RWPE1 (cell line): ENCODE measurements around the gene PLEKHM1.
"Not testable (repeated sequence)": the region's sequence is repeated elsewhere in the genome, so short reads cannot be mapped to it uniquely, and the experiment has no call there.

Experiments
- CTCF ChIA-PET: fragments of 350-600 bp; sonication (Branson Sonifier 250); formaldehyde crosslinking; extraction: SDS; loops from one replicate; lab custom pipeline; 2021; lab: Yijun Ruan, JAX
- POLR2A ChIA-PET: fragments of 400-600 bp; formaldehyde crosslinking; extraction: SDS; loops from one replicate; lab custom pipeline; 2020; ENCODE audit warnings: antibody characterized with exemption; ENCODE audit not compliant: low non-redundant PET; lab: Yijun Ruan, JAX
- DNase-seq: peaks from one replicate; pipeline ENCODE4 v3.0.0; 2012; ENCODE audit warnings: low spot score
- H3K27ac ChIP-seq: fragments of 450-650 bp; 2 replicates; pipeline ENCODE4 v1.5.1; 2017

Gene PLEKHM1

DNA sequence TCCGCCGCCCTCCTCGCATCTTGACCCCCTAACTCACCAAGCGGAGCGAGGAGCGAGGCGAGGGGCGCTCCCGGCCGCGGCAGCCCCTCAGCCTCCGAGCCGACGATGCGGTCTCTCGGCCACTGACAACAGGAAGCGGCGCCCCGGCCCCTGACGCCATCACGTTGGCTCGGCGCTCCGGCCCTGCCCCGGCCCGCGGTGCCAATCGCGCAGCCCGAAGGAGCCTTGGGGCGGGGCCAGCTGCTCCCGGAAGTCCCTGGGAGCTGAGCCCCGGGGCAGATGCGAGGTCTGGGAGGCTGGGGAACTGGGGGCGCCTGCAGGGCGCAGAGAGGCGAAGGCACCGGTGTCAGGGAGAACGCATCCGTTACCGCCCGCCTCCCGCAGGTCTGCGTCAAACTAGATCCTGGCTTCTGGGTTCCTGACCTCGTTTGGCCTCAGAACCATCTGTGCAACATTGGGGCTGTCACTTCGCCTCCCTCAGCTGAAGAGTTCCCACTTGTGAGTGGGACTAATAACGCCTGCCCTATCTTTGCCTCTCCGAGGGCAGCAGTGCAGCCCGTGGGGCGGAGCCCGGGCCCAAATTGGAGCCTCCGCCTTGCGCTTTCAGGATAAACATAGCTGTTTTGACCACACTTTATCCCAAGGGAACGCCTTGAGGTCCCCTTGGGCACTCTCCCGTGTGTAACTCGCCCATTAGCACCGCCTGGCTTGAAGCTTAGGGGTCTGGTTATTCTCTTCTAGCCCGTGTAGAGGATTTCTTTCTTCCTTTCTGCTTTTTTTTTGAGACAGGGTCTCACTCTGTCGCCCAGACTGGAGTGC lies at the start of gene PLEKHM1:
Gene PLEKHM1, minus strand, starts transcription at position 107 of the 819 bp plus-strand sequence. CDS start 8,237 bp downstream, outside the sequence.
- peak within 1 kb of the TSS; percentile 74 for H3K27ac ChIP-seq
- CTCF ChIA-PET: interaction anchor here (0.6 kb wide), 1 partner anchor 1159 kb away, joined by 3 read pairs; no protein-coding TSS in a partner anchor
- POLR2A ChIA-PET: not testable (repeated sequence)
- DNase-seq: peak; percentile 55

DNA sequence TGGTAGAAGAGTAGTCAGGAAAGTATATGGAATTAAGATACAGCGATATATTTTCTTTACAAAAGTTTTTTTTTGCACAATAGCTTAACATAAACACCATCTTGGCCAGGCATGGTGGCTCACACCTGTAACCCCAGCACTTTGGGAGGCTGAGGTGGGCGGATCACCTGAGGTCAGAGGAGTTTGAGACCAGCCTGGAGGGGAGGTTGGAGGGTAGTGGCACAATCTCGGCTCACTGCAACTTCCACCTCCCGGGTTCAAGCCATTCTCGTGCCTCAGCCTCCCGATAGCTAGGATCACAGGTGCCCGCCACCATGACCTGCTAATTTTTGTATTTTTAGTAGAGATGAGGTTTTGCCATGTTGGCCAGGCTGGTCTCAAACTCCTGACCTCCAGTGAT lies 47.6 kb upstream of the PLEKHM1 start:
- H3K27ac ChIP-seq, CTCF ChIA-PET, POLR2A ChIA-PET, DNase-seq: not testable (repeated sequence)

DNA sequence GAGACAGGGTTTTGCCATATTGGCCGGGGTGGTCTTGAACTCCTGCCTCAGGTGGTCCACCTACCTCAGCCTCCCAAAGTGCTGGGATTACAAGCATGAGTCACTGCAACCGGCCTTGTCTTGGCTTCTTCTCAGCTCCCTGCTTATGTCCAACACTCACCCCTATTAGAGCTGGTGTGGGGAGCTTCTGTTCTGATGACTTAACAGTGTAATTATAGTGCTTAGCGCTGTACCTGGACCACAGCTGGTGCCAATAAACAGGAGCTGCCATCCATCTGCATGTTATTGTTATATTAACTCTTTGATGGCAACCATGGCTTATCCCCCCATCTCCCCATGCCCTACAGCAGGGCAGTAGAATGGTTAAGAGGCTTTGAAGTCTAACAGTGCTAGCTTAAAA lies 15.6 kb upstream of the PLEKHM1 start:
- DNase-seq, POLR2A ChIA-PET, CTCF ChIA-PET, H3K27ac ChIP-seq: not testable (repeated sequence)

DNA sequence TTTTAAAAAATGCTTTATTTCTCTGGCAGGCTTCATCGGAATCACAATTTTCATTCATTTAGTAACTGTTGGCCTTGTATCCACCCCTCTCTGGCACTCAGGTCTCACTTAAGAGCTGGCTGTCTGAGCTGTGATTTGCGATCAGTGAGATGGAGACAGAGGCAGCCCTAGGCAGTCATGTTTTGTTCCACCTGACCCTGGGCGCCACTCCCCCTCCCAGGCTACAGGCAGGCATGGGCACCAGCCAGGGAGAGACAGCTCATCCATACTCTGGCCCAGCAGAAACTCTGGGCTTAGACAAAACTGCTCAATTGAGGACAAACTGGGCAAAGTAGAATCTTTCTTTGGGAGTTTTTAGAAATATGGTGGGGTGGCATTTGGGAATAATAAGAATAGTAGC lies 14.7 kb upstream of the PLEKHM1 start:
- CTCF ChIA-PET, H3K27ac ChIP-seq, DNase-seq, POLR2A ChIA-PET: not testable (repeated sequence)

DNA sequence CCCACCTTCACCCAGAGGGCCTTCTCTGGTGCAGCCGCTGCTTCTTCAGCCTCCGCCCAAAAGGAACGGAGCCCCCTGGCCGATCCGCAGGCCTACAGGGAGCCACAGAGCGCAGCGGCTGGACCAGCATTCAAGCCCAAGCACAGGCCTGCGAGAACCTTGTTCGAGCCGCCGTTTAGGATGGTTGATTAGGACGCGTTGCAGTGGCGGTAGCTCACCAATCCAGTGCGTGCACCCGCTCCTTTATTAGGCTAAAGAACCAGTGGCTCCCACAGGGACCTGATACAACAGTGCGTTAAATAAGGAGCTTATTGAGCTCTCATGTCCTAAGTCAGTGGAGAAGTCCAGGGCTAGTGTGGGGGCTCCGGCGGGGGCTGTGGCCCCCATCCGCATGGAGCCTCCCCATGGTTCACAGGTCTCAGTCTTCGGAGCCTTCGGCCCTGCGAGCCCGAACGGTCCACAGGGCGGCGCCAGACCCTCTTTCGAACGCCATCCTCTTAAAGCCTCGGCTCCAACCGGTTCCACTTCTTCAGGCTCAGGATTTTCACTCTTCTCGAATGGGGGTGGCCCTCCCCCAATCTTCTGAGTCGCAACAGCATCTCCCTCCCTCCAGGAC lies 10.7 kb upstream of the PLEKHM1 start:
- H3K27ac ChIP-seq, CTCF ChIA-PET, DNase-seq, POLR2A ChIA-PET: not testable (repeated sequence)

DNA sequence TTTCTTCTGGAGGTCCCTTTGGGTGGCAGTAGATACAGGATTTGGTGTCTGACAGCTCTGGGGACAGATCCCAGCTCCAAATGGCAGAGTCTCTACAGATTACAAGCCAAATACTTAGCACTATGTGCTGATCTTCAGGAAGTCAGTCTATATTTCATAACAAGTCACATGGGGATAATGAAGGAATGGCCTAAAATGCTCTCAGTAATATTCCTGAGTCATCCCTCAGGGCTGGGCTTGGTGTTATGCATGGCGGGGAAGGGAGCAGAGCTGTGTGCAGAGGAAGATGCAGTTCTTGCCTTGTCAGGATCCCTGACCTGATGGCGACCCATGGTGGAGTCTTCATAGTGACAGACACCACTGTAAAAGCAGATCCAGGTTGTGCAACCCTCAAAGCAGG lies 10.0 kb upstream of the PLEKHM1 start:
- H3K27ac ChIP-seq, CTCF ChIA-PET, DNase-seq, POLR2A ChIA-PET: not testable (repeated sequence)

DNA sequence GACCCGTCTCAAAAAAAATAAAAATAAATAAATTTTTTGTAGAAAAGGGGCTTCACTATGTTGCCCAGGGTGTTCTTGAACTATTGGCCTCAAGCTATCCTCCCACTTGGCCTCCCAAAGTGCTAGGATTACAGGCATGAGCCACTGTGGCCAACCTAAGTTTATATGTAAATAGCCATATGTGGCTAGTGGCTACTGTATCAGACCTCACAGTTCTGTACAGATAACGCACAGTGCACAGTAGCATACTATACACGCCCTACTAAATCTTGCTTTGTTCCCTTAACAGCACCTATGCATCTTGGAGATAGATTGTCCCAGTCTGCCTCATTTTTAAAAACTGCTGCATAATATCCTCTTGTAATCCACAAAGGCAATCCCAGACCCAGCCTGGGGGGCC lies 8.7 kb upstream of the PLEKHM1 start:
- POLR2A ChIA-PET, DNase-seq, CTCF ChIA-PET, H3K27ac ChIP-seq: not testable (repeated sequence)

DNA sequence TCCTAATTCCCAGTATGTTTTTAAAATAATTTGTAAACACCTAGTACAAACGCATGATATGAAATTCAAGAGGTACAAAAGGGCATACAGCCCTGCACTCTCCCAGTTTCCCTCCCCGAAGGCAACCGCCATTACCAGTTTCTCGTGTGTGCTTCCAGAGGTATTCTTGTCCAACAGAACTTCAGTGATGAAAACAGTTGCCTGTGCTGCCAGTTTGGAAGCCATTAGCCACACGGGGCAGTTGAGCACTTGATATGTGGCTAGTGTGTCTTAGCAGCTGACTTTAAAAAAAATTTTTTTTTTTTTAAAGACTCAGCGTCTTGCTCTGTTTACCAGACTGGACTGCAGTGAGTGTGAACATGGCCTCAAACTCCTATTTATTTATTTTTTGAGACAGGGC lies 7.9 kb upstream of the PLEKHM1 start:
- POLR2A ChIA-PET, CTCF ChIA-PET: not testable (repeated sequence)

DNA sequence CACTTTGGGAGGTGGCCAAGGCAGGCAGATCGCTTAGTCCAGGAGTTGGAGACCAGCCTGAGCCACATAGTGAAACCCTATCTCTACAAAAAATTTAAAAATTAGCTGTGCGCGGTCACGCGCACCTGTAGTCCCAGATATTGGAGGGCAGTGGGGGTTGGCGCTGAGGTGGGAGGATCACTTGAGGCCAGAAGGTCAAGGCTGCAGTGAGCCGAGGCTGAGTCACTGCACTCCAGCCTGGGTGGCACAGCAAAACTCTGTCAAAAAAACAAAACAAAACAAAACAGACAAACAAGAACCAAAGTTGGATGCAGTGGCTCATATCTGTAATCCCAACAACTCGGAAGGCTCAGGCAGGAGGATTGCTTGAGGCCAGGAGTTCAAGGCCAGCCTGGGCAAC lies 6.9 kb upstream of the PLEKHM1 start:
- DNase-seq, CTCF ChIA-PET, H3K27ac ChIP-seq, POLR2A ChIA-PET: not testable (repeated sequence)

More for the DNA sequence above, 7.9 kb upstream of the PLEKHM1 start:
- DNase-seq, H3K27ac ChIP-seq: not testable (repeated sequence)

DNA sequence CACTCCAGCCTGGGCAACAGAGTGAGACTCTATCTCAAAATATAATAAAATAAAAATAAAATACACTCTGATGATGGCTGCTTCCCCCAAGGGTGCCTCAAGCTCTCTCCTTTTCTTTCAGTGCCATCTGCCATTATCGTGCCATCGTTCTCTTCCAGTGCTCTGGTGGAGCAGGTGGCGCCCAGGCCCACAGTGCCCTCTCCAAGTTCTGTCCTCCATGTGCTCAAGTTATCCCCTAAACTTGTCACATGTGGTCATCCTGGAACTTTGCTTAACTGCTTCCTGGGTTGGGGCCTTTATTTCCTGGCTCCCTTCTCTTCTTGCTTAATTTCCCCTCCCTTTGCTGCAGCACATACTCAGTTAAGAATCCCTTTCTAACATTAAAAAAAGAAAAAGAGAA lies 6.0 kb upstream of the PLEKHM1 start:
- DNase-seq, CTCF ChIA-PET, POLR2A ChIA-PET: not testable (repeated sequence)

DNA sequence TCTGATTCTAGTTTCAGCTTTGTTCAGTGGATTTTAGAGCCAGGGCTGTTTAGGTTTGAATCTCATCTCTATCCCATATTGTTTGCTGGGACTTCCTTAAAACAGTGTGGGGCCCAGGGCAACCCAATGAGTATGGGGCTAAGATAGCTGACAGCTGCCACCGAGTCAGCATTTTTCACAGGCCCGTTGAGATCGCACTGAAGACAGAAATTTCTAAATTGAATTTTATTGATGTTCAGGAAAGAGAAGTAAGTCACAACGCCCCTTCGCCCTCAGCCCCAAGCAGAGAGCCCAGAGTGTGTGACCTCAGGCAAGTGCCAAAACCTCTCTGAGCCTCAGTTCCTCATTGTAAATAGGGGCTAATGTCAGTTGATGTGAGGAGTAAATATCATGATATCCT lies 4.0 kb upstream of the PLEKHM1 start:
- POLR2A ChIA-PET, H3K27ac ChIP-seq, CTCF ChIA-PET, DNase-seq: not testable (repeated sequence)

More for the DNA sequence above, 6.0 kb upstream of the PLEKHM1 start:
- H3K27ac ChIP-seq: not testable (repeated sequence)

DNA sequence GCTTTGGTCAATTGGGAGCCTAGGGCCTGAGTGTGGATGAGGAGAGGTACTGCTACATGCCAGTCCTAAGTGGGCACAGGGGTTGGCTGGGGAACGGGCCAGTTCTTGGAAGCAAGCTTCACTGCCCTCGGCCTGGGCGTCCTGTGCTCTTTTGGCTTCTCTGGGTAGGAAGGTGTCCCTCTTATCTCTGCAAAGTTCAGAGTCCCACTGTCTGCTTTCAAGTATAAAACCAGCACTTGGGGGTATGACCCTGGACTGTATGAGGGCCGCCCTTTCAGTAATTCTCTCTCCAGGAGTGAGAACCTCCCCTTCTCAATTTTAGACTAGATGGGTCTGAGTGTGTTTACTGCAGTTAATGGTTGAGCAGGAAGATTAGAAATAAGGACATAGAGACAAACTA lies 1.6 kb upstream of the PLEKHM1 start:
- CTCF ChIA-PET, POLR2A ChIA-PET, DNase-seq, H3K27ac ChIP-seq: not testable (repeated sequence)

DNA sequence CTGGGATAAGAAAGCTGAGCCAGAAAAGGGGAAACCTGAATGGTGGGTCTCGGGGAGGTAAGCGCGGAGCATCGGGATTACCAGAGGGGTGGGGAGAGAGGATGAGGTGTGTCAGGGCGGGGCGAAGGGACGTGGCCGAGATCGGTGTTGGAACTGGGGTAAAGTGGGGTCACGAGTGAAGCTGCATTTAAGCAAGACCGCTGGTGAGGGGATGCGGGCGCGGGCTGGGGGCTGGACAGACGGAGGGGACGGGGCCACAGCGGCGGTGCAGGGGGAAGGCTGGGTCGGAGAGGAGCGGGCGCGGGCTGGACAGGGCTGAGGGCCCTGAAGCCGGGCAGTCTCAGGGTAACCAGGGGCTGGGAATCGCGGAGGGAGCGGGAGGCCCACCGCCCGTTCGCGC lies 323 bp downstream of the PLEKHM1 start:
- DNase-seq, POLR2A ChIA-PET: not testable (repeated sequence)
- CTCF ChIA-PET: interaction anchor here (0.6 kb wide), 1 partner anchor 1159 kb away, joined by 3 read pairs; no protein-coding TSS in a partner anchor
- peak overlapping the region; percentile 74 for H3K27ac ChIP-seq

DNA sequence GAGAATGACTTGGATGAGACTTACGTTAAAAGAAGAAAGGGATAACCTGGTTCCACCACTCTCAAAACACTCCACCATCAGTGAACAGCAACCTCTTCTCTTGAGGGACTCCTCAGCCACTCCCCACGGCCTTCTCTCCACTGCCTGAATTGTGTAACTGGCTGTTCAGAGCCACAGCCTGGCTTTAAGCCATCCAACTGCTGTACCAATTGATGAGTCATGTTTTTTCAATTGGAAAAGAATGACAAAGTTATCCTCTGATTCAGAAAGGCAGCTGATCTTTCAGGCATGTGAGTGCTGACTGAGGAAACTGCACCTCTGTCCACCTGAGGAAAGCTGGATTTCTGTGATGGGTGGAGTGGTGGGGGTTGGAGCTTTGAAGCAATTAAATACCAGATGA lies 2.8 kb downstream of the PLEKHM1 start:
- POLR2A ChIA-PET: not testable (repeated sequence)

DNA sequence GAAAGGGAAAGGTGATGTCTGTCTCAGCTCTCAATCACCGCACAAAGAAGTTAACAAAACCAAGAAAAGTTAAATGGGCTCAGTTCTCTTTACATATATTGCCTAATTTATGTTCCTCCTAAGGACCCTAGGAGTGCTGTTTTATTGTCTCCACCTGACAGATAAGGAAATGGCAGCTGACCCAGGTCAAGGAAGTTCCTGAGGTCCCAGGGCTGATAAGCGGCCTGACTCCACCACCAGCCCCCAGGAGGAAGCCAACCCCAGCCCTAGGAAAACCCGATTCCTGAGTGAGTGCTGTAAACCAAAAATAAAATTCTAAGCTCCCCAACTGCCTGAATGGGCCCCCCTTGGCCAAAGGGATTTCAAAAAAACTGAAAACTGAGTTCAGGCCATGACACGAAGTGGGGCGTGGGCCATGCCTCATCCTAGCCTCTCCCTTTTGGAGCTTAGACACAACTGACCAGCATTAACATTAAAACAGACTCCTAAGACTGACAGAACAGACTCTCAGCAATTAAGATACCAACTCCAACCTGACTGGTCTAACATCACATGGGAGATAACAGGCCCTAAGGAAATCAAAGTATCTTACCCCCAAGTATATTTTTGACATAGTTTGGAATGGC lies 6.8 kb downstream of the PLEKHM1 start:
- H3K27ac ChIP-seq: peak overlapping the region; percentile 76
- DNase-seq, POLR2A ChIA-PET: not testable (repeated sequence)
- CTCF ChIA-PET: interaction anchor here (0.6 kb wide), 1 partner anchor 1535 kb away, joined by 3 read pairs; no protein-coding TSS in a partner anchor

More for the DNA sequence above, 2.8 kb downstream of the PLEKHM1 start:
- H3K27ac ChIP-seq: peak overlapping the region; percentile 74; the same call in 1 of the 2 replicates
- DNase-seq: peak; percentile 57
- CTCF ChIA-PET: not testable (repeated sequence)

DNA sequence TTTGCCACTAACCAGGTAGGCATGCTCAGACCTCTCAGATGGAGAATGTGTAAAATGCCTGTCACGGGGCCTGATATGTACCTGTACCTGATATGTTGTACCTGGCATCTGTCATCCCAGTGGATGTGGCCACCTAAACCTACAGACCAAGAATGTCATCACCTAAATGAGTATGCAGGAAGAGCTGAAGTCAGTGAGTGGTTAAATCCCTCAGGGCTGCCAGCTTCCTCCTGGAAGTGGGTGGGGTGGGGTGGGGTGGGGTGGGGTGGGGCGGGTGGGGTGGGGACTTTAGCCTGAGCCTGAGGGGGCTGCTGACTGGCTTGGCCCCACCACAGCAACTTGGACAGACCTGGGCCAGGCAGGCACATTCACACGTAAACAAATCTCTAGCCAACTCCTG lies 7.3 kb downstream of the PLEKHM1 start:
- POLR2A ChIA-PET, DNase-seq: not testable (repeated sequence)
- H3K27ac ChIP-seq: peak overlapping the region; percentile 76
- CTCF ChIA-PET: interaction anchor here (0.6 kb wide), 1 partner anchor 1535 kb away, joined by 3 read pairs; no protein-coding TSS in a partner anchor

DNA sequence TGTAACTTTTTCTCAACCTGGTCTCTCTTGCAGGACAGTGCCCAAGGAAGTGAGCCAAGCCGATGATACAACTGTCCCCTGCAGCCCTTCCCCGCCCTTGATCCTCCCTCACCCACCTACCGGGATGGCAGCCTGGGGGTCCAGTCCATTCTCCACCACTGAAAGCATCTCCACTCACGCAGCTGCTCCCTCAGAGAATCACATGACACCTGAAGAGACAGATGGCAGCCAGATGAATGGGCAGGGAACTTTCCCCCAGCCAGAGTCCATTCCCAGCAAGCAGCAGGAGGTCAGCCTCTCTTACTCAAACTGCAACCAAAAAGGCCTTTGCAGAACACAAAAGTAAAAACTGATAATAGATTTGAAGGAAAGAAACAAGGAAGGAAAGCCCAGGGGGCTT lies 8.2 kb downstream of the PLEKHM1 start:
- DNase-seq, POLR2A ChIA-PET, CTCF ChIA-PET: not testable (repeated sequence)
- H3K27ac ChIP-seq: peak overlapping the region; percentile 76
